NB4 (cell line): ENCODE results near the gene ATP11A.
"Not testable (repeated sequence)": the region's sequence is repeated elsewhere in the genome, so short reads cannot be mapped to it uniquely, and the experiment has no call there.

Source experiments
- DNase-seq: peaks from one replicate; pipeline ENCODE4 v3.0.0; 2010; ENCODE audit warnings: low read depth
- H3K4me3 ChIP-seq: one replicate; pipeline ENCODE4 v1.5.1; 2011; ENCODE audit warnings: mild to moderate bottlenecking, low read depth, low read length, moderate library complexity
- CTCF ChIP-seq: IDR thresholded peaks from one replicate; pipeline ENCODE4 v1.5.1; 2012; ENCODE audit warnings: low read depth, low read length
- MAX ChIP-seq: IDR thresholded peaks from 2 replicates; pipeline ENCODE4 v1.6.1; 2011; ENCODE audit warnings: low read depth, low read length
- MYC ChIP-seq: IDR thresholded peaks from 2 replicates; pipeline ENCODE4 v1.6.1; 2011; ENCODE audit warnings: low read depth, low read length
- POLR2A ChIP-seq: IDR thresholded peaks from 2 replicates; pipeline ENCODE4 v1.6.1; 2011; ENCODE audit warnings: mild to moderate bottlenecking; ENCODE audit not compliant: insufficient read length; ENCODE audit errors: extremely low read depth

ATP11A gene

GRCh38 chr13:112674412-112675365 is 15.1 kb upstream of the ATP11A start:
- no peak for DNase-seq
- TF ChIP-seq POLR2A = no peak
- TF ChIP-seq MYC = no peak
- no peak overlapping the region for H3K4me3 ChIP-seq

GRCh38 chr13:112675366-112675756 is 14.5 kb upstream of the ATP11A start:
- H3K4me3 ChIP-seq = no peak overlapping the region
- TF ChIP-seq POLR2A (no peak), CTCF (no peak), MAX (no peak), MYC (no peak)
- no peak for DNase-seq

- not testable (repeated sequence) for DNase-seq, H3K4me3 ChIP-seq
Observed at GRCh38 chr13:112677421-112677962, 12.3 kb upstream of the ATP11A start.

GRCh38 chr13:112679381-112679780 is 10.5 kb upstream of the ATP11A start:
- no peak for TF ChIP-seq CTCF
- no peak for TF ChIP-seq POLR2A
- no peak for TF ChIP-seq MYC
- no peak for TF ChIP-seq MAX
- H3K4me3 ChIP-seq = no peak overlapping the region
- no peak for DNase-seq

GRCh38 chr13:112679932-112680677 is 9.7 kb upstream of the ATP11A start:
- TF ChIP-seq MAX = no peak
- no peak for DNase-seq
- H3K4me3 ChIP-seq = no peak overlapping the region

GRCh38 chr13:112680741-112681360 is 9.0 kb upstream of the ATP11A start:
- no peak for TF ChIP-seq MYC
- no peak for TF ChIP-seq CTCF
- no peak for TF ChIP-seq MAX
- TF ChIP-seq POLR2A = no peak
- H3K4me3 ChIP-seq = no peak overlapping the region
- no peak for DNase-seq

- no peak overlapping the region for H3K4me3 ChIP-seq
- TF ChIP-seq CTCF (no peak), MYC (no peak), POLR2A (no peak), MAX (no peak)
- DNase-seq = no peak
Observed at GRCh38 chr13:112683581-112683980, 6.3 kb upstream of the ATP11A start.
